Glomerular visceral epithelial cell (primary cell): ENCODE measurements around the gene ZNF106.

Experiments
- DNase-seq: peaks from one replicate; pipeline ENCODE4 v3.0.0-alpha.2; 2016; ENCODE audit errors: extremely low spot score

Gene ZNF106

DNA sequence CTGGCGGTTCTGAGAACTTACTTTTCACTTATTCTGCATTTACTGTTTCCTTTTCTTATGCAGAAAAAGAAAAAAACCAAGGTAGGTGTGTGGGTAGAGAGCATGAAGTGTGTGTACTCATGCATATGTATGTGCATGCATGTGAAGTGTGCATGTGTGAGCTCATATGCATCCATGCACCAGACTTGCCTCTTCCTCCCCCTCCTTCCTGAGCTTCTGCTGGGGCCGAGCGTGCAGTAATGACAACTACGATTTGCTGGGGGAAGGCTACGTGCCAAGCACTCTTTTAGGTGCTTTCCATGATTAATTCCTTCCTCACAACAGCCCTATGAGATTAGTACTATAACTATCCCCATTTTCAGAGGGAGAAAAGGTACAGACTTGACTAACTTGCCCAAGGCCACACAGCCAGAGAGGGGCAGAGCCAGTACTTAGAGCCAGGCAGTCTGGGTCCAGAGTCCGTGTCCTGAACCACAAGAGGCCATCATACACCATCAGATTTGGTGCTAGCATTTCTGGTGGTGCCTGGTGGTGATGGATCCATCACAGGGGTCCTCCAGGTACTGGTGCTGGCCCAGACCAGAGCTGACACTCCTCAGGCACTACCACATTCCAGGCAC is 85.0 kb downstream of the ZNF106 start:
- no peak for DNase-seq

DNA sequence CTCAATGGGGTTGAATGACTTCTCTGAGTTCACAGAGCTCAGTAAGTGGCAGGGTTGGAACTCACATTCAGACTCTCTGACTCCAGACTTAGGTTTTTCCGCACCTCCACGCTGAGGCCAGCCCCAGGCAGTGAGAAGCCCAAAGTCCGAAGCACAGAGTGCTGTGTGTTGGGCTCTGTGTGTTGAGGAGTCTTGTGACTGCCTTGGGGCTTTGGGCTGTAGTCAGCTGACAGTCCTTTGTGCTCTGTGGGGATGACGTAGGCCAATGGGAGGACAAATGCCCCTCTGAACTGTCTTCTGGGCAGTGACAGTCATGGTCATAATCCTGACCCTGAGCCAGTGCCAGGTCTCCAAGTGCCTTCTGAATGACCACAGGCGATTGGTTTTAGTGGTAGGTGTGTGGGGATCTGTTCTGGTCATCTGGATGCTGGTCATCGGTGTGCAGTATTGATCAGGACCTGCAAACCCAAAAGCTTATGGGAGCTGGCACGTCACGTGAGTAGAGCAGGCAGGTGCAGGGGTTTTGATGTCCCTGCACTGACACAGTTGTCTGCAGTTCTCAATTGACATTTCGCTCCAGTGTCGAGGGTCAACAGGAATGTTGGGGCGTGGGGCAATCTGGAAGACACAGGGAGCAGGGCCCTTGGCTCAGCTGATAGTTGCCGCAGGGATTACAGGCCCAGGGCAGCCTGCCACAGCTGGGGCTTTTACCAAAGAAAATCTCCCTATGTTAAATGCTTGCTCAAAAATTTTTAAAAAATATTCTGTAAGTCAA is 86.3 kb downstream of the ZNF106 start:
- DNase-seq = no peak

DNA sequence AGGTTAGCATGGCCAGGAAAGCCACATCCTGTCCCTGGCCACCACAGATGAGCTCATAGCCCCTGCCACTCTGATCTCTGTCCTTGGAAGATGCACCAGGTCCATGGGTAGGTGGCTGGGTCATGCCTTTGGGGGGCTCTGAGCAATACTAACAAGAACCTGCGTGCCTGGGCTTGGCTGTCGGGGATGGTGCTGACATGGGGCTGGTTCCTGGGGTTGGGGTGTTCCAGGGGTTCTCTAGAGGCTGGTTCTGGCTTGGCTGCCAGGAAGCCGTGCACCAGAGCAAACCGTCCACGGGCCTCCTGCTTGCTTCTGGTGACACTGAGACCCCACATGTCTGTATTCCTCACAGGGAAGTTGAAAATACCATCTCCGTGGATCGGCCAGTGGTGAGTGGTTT is 87.6 kb downstream of the ZNF106 start:
- DNase-seq = no peak

DNA sequence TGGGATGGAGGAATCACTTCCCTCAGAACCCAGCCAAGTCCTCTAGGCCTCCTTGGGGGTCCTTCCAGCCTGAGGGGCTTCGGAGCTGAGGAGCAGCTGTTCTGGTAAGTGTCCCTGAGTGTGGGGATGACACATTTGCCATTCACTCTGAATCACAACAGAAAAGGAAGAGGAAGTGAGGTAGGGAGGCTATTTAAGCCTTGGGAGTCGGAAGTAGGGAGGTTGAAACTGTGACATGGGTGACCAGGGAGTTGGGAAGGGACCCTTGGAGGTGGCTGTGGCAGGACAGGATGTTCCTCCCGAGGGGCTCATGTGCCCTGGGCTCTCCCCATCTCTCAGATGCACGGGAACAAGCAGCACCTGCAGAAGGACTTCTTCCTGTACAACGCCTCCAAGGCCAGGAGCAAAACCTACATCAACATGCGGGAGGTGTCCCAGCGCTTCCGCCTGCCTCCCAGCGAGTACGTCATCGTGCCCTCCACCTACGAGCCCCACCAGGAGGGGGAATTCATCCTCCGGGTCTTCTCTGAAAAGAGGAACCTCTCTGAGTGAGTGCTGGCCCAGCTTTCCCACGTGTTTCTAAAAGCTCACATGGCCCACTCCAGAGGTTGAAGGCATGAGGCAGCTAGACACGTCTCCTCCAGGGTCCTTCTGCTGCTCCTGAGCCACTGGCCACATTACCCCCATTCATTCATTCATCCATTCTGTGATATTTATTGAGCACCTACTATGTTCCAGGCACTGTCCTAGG is 88.3 kb downstream of the ZNF106 start:
- DNase-seq = no peak

- DNase-seq = no peak
These were observed 89.1 kb downstream of the ZNF106 start for GRCh38 chr15:42401544-42402454.

- DNase-seq = no peak
These were observed 95.1 kb downstream of the ZNF106 start for GRCh38 chr15:42395838-42396237.

DNA sequence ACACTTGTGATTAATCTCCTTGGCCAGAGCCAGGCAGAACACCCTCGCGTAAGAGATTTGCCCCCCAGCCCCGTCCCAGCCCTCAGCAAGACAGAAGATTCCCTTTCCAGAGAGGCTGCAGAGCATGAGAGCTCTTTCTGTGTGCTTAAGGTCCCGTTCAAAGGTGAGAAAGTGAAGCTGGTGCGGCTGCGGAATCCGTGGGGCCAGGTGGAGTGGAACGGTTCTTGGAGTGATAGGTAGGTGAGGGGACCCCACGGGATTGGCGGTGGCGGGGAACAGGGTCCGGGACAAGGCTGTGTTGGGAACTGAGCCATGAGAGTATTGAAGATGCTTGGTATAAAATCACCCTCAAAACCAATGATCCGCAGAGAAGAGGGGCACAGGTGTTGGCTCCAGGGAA is 96.8 kb downstream of the ZNF106 start:
- no peak for DNase-seq

DNA sequence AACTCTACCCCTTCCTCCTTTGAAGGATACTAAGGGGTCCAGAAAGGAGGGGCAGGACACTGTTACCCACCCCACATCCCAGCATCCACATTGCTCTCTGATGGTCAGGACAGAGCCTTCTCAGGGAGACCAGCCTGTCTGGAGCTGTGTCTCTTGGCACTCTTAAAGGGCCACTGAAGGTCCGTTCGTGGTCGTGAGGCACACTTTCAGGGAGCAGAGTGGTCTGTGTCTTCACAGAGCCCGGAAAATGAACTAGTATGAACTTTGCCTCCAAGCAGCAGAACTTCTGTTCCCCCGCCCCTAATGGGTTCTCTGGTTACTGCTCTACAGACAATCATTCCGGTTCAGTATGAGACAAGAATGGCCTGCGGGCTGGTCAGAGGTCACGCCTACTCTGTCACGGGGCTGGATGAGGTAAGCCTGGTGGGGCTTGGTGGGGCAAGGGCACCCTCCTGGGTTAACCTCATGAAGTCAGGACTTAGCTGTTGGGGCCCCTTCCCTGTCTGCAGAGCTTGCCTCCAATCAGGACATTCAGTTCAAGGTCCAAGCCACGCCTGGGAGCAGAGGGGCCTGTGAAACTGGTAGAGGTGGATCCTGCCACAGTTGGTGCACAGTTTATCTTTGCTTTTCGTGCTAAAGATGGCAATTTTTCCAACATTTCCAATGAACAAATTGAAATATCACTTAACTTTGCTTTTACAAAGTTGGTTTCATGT is 98.5 kb downstream of the ZNF106 start:
- no peak for DNase-seq

DNA sequence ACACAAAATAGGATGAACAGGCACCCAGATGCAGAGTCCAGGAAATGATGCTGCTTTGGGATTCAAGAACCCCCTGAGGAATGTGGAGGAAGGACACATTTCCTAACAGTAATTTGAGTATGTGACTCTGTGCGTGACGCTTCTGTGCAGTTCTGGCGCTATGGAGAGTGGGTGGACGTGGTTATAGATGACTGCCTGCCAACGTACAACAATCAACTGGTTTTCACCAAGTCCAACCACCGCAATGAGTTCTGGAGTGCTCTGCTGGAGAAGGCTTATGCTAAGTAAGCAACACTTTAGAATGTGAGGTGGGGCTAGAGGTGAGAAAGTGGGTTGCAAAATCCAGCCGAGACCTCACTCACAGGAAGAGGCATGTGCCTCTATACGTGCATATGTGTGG is 103.3 kb downstream of the ZNF106 start:
- DNase-seq = no peak

GRCh38 chr15:42385980-42386700 is 104.8 kb downstream of the ZNF106 start:
- DNase-seq = no peak

- DNase-seq = peak; percentile 51
These were observed 105.5 kb downstream of the ZNF106 start for GRCh38 chr15:42385206-42385979.

- no peak for DNase-seq
These were observed 106.3 kb downstream of the ZNF106 start for GRCh38 chr15:42384597-42384996.

DNA sequence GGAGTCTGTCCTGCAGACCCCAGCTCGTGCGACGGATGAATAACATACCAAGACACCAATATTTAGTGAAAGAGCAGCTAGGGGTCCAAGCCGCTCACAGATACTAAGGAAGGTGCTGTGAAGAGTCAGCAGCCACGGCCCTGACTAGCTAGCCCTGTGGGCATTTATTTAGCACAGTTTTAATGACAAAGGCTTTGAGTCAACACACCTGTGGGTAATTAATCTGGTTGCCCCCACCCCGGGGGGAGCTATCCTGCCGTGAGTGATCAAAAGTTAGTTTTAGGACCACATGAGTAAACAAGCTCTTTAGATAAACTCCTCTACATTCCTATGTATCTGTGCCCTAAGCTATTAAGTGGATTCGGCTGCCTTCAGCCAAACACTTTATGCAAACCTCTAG is 112.9 kb downstream of the ZNF106 start:
- DNase-seq = no peak

GRCh38 chr15:42375941-42376340 is 115.0 kb downstream of the ZNF106 start:
- no peak for DNase-seq

DNA sequence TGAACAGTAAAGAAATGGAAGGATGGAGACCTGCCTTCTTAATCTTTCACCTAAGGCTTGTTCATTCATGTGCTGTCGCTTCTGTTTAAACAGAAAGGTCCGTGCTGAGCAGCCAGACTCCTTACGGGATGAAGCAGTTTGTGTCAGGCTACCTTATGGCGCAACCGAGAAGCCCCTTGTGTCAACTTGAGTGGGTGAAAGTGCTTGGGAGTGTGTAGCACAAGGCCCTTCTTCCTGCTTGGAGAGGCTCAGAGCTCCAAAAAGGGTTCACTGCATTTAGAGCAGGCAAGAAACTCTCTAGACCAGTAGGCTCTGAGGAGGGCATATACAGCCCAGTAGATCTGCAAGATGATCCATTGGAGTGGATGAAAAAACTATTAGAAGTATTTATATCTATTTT is 115.7 kb downstream of the ZNF106 start:
- DNase-seq = no peak

DNA sequence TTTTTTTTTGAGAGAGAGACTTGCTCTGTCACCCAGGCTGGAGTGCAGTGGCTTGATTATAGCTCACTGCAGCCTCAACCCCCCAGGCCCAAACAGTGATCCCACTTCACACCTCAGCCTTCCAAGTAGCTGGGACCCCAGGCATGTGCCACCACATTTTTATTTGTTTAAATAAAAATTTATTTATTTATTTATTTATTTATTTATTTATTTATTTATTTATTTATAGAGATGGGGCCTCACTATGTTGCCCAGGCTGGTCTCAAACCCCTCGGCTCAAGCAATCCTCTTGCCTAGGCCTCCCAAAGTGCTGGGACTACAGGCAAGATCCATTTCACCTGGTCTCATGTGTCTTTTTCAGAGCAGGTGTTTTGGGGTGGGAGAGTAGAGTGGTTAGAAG is 116.1 kb downstream of the ZNF106 start:
- DNase-seq = no peak

DNA sequence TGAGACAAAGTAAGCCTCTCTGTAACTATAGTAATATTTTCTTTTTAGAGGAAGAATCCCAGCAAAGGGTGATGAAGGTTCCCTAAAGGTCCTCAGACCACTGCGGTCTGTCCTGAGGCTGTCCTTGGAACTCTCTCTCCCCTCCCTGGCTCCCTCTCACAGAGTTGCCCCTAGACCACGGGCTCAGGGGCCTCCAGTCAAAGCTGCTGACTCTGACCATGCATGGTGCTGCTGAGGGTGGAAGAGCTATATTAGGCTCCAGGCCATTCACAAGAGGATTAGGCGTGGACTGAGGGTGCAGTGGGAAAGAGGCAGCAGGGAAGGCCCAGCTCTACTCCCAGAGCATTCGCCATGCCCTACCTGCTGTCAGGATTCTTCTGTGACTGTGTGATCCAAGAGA is 117.0 kb downstream of the ZNF106 start:
- no peak for DNase-seq

GRCh38 chr15:42373274-42373673 is 117.7 kb downstream of the ZNF106 start:
- DNase-seq = no peak

DNA sequence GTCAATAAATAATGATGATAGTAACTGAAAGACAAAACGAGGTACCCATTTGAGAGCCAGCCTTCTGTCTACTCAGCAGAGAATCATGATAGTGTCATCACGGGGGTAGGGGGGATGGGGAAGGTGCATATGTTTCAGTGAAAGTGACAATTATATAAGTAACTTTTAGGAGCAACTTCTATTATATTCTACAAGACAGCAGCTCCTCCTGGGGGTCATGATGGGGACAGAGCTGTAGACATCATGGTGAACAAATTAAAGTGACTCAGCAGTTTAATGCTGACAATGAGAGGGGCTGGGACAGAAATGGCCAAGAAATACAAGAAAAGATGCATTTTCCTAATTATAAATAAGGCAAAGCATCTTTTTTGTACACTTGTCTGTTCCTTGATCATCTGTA is 119.8 kb downstream of the ZNF106 start:
- DNase-seq = peak; percentile 9

GRCh38 chr15:42368096-42368495 is 122.8 kb downstream of the ZNF106 start:
- no peak for DNase-seq
